ENCODE results near the gene KLHL22.
"Not testable (repeated sequence)": the region's sequence is repeated elsewhere in the genome, so short reads cannot be mapped to it uniquely, and the experiment has no call there.

DNA sequence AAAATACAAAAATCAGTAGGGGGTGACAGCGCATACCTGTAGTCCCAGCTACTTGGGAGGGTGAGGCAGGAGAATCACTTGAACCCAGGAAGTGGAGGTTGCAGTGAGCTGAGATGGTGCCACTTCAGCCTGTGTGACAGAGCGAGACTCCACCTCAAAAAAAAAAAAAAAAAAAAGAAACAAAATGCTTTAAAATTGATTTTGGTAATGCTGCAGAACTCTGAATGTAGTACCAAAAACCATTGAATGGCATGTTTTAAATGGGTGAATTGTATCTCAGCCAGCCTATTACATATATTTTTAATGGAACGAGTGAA, 49.7 kb upstream of the KLHL22 start:
- not testable (repeated sequence) for TF ChIP-seq EZH2 (IDR thresholded peaks at IDR 0.05; ENCODE audit: borderline replicate concordance); EZH2phosphoT487 (IDR thresholded peaks at IDR 0.05; ENCODE audit: low read depth, severe bottlenecking, unreplicated experiment)
- TF ChIP-seq, protein P1, sequence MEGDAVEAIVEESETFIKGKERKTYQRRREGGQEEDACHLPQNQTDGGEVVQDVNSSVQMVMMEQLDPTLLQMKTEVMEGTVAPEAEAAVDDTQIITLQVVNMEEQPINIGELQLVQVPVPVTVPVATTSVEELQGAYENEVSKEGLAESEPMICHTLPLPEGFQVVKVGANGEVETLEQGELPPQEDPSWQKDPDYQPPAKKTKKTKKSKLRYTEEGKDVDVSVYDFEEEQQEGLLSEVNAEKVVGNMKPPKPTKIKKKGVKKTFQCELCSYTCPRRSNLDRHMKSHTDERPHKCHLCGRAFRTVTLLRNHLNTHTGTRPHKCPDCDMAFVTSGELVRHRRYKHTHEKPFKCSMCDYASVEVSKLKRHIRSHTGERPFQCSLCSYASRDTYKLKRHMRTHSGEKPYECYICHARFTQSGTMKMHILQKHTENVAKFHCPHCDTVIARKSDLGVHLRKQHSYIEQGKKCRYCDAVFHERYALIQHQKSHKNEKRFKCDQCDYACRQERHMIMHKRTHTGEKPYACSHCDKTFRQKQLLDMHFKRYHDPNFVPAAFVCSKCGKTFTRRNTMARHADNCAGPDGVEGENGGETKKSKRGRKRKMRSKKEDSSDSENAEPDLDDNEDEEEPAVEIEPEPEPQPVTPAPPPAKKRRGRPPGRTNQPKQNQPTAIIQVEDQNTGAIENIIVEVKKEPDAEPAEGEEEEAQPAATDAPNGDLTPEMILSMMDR (IDR thresholded peaks at IDR 0.05; ENCODE audit: poor library complexity), result not testable (repeated sequence)

Data from hepatocyte (in vitro differentiated cells).